Aorta (tissue), 5 donors: ENCODE data around the gene CPED1. TPM values are rescaled to one million over a fixed set of nuclear protein-coding genes. Genes with fewer than 3 reads are reported as not detected.
"Not testable (repeated sequence)": the region's sequence is repeated elsewhere in the genome, so short reads cannot be mapped to it uniquely, and the experiment has no call there.

Experiments used
- ATAC-seq: fragments of 200-7000 bp; cut with Tn5 transposase; one replicate; pipeline ENCODE4 v1.9.1; 2022; ENCODE audit warnings: moderate library complexity; ENCODE audit not compliant: low FRiP score
- DNase-seq, 2 donors: peaks; one replicate each; pipeline ENCODE4 v3.0.0-alpha.2; 2020
- H3K27ac ChIP-seq, 2 donors: one replicate each; pipeline ENCODE4 v1.5.1; 2013; ENCODE audit warnings: low read length in 2 of 2, mild to moderate bottlenecking in 2 of 2, moderate library complexity in 2 of 2, control low read depth in 1 of 2, inconsistent platforms in 1 of 2, low read depth in 1 of 2
- H3K27me3 ChIP-seq, 2 donors: one replicate each; pipeline ENCODE4 v1.6.1; 2013; ENCODE audit warnings: control low read depth in 1 of 2, low read length in 1 of 2, mild to moderate bottlenecking in 1 of 2, moderate library complexity in 1 of 2; ENCODE audit not compliant: insufficient read depth in 2 of 2, control insufficient read depth in 1 of 2
- H3K36me3 ChIP-seq, 2 donors: one replicate each; pipeline ENCODE4 v1.6.1; 2013; ENCODE audit warnings: control low read depth in 1 of 2, low read length in 1 of 2, mild to moderate bottlenecking in 1 of 2; ENCODE audit not compliant: insufficient read depth in 2 of 2, control insufficient read depth in 1 of 2
- H3K4me1 ChIP-seq, 2 donors: one replicate each; pipeline ENCODE4 v1.6.1; 2013; ENCODE audit warnings: low read length in 2 of 2, control low read depth in 1 of 2, mild to moderate bottlenecking in 1 of 2, moderate library complexity in 1 of 2; ENCODE audit not compliant: insufficient read depth in 2 of 2, control insufficient read depth in 1 of 2
- H3K4me3 ChIP-seq, 2 donors: one replicate each; pipeline ENCODE4 v1.5.1; 2013; ENCODE audit warnings: low read length in 2 of 2, control low read depth in 1 of 2, mild to moderate bottlenecking in 1 of 2
- H3K9me3 ChIP-seq: one replicate; pipeline ENCODE4 v1.6.1; 2013; ENCODE audit warnings: mild to moderate bottlenecking, low read length; ENCODE audit not compliant: control insufficient read depth
- WGBS, 2 donors: extraction: QIAGEN DNeasy Blood & Tissue Kit; methylation state at CpG; one replicate each; pipeline ENCODE4 v1.1.7; 2013; 5-methylcytosine and 5-hydroxymethylcytosine counted together
- intact Hi-C, 2 donors: fragments of 100-400 bp; cut with DNase I; formaldehyde crosslinking; loops; one replicate each; pipeline versions ENCODE4 v1.14.2 to v1.15.0; 2022
- polyA plus RNA-seq, 2 donors: library from polyadenylated mRNA; stranded (reverse); fragments of 200-250 nt; gene quantifications; one replicate each; pipeline ENCODE4 v1.2.3, GENCODE V29; 2013
- total RNA-seq, 2 donors: library from RNA; stranded (reverse); fragmentation: NEBNext Ultra II Directional; extraction: Animal tissue kit (Norgen Biotek cat#: 25700); gene quantifications; one replicate each; pipeline ENCODE4 v1.2.1, GENCODE V29; 2021
- donor health status: healthy with polysubstance abuse.
- donor health status: Bipolar disorder and iron deficiency.
- donor health status: DM: no; HTN: no; CAD: no.
- donor health status: DM: no; HTN: no; CAD: no.
- donor health status: DM: yes; HTN: yes; CAD: no.

CPED1 gene
- total and polyA plus RNA-seq, 4 donors: 35.3 to 201 (median 79.0) TPM

- Histone ChIP-seq H3K27ac (no peak overlapping the region), H3K9me3 (no peaks in the 10 kb centered on the region), H3K27me3 (no peaks in the 10 kb centered on the region), H3K36me3 (no peaks in the 10 kb centered on the region), H3K4me3 (no peak overlapping the region), H3K4me1 (peaks cover 4 to 5% of the 10 kb centered on the region in 2 donors)
- intact Hi-C loops: no loop called here
- WGBS, 2 donors: 63 to 82% methylated on average over 5 of the region's 5 CpGs
- ATAC-seq (no peak), DNase-seq (no peak)
Observed at GRCh38 chr7:121175826-121176225, 187.3 kb downstream of the CPED1 start.

GRCh38 chr7:121178452-121178851 is 189.9 kb downstream of the CPED1 start:
- no peak for ATAC-seq
- intact Hi-C loops: no loop called here
- Histone ChIP-seq H3K4me3 (no peak overlapping the region), H3K27ac (no peak overlapping the region), H3K4me1 (peaks cover 5 to 6% of the 10 kb centered on the region in 2 donors), H3K36me3 (no peaks in the 10 kb centered on the region), H3K9me3 (no peaks in the 10 kb centered on the region), H3K27me3 (no peaks in the 10 kb centered on the region)
- DNase-seq: no peak
- WGBS, 2 donors: 91 to 93% methylated on average over 3 of the region's 3 CpGs

DNA sequence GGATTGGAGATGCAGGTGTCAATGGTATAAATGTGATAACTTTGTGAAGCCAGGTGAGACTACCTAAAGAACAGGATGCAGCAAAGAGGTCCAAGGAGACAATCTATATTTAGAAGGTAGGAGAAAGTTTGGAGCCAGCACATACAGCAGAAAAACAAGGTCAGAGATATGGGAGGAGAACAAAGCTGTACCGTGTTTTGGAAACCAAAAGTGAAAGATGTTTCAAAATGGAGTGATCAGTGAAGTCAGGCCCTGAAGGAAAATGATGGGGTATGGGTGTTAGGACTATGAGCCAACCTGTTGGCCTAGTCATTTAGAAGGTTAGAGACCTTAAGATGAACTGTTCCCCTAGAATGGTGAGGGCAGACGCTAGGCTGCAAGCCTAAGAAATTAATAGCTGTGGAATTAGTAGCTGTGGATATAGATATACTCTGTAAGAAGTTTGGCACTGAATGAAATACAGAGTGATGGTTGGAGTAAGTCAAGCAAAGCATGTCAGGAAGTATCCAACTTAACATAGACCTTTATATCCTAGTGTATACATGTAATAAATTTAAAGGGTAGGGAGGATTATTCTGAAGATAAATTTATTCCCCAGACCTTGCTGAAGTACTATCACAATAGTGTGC is 190.5 kb downstream of the CPED1 start:
- Histone ChIP-seq H3K9me3 (no peaks in the 10 kb centered on the region), H3K27me3 (no peaks in the 10 kb centered on the region), H3K4me1 (peaks cover 5 to 6% of the 10 kb centered on the region in 2 donors), H3K27ac (no peak overlapping the region), H3K36me3 (no peaks in the 10 kb centered on the region), H3K4me3 (no peak overlapping the region)
- DNase-seq: no peak
- WGBS, 2 donors: 57 to 72% methylated on average over 2 of the region's 2 CpGs
- intact Hi-C loops: no loop called here
- ATAC-seq: no peak

DNA sequence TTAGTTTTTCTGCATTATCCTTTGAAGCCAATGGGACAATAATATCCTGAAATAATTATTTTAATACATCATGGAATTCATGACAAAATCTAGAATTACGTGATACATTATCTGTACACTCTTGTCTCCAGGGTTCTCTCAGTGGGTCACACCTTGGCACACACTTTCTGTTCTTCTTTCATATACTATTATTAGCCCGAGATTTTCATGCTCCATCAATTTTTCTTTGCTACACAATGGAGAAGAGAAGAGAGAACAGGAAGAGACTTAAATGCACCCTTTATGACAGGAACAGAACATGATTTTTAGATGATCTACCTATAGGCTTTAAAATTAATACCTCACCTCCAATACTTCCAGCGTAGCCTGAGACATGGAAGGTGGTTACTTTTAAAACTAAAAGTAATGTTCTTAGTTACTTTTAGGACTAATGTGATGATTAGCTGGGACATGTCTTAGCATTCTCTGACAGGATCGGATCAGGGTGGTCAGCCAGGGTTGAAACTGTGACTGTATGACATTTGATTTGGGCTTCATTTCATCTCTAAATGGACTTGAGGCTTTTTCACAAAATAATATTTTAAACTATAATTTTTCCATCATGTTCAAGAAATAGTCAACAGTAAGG is 192.0 kb downstream of the CPED1 start:
- ATAC-seq: no peak
- intact Hi-C loops: no loop called here
- no peaks in the 10 kb centered on the region for H3K36me3 ChIP-seq
- H3K27me3 ChIP-seq: no peaks in the 10 kb centered on the region
- H3K4me1 ChIP-seq: peaks cover 2 to 6% of the 10 kb centered on the region in 2 donors
- 77% methylated on average over 4 of the region's 4 CpGs for WGBS, 2 donors
- no peak overlapping the region for H3K4me3 ChIP-seq
- no peak overlapping the region for H3K27ac ChIP-seq
- no peaks in the 10 kb centered on the region for H3K9me3 ChIP-seq
- no peak for DNase-seq

DNA sequence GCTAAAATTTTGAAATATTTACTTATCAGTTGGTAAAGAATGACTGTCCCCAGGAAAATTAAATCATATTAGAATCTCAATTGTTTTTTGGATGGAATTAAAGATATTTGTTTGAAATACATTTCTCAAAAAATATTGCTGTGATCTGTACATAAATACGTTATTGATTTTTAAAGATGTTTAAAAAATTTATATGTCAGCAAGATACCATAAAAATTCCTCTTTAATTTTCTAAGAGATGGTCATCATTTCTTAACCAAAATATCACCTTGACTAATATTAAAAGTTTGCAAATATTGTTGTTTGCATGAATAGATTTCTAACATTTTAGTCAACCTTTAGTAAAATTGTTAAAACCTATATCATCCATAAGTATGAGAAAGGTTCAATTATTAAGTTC is 192.8 kb downstream of the CPED1 start:
- DNase-seq (no peak), ATAC-seq (no peak)
- H3K36me3 ChIP-seq: no peaks in the 10 kb centered on the region
- H3K27me3 ChIP-seq: no peaks in the 10 kb centered on the region
- no peak overlapping the region for H3K4me3 ChIP-seq
- peaks cover 2 to 6% of the 10 kb centered on the region in 2 donors for H3K4me1 ChIP-seq
- intact Hi-C loops: no loop called here
- H3K9me3 ChIP-seq: no peaks in the 10 kb centered on the region
- H3K27ac ChIP-seq: no peak overlapping the region
- WGBS, 2 donors: 94 to 97% methylated on average over 1 of the region's 1 CpG

GRCh38 chr7:121182281-121182680 is 193.8 kb downstream of the CPED1 start:
- Histone ChIP-seq H3K4me3 (no peak overlapping the region), H3K36me3 (no peaks in the 10 kb centered on the region), H3K9me3 (no peaks in the 10 kb centered on the region), H3K27me3 (no peaks in the 10 kb centered on the region), H3K27ac (no peak overlapping the region), H3K4me1 (peaks cover 0 to 6% of the 10 kb centered on the region in 2 donors)
- intact Hi-C loops: no loop called here
- DNase-seq: no peak
- no peak for ATAC-seq

- peaks cover 0 to 6% of the 10 kb centered on the region in 2 donors for H3K4me1 ChIP-seq
- H3K9me3 ChIP-seq: no peaks in the 10 kb centered on the region
- H3K4me3 ChIP-seq: no peak overlapping the region
- H3K36me3 ChIP-seq: no peaks in the 10 kb centered on the region
- H3K27ac ChIP-seq: no peak overlapping the region
- H3K27me3 ChIP-seq: no peaks in the 10 kb centered on the region
- intact Hi-C loops: no loop called here
- no peak for DNase-seq
- ATAC-seq: no peak
Observed at GRCh38 chr7:121182902-121183301, 194.4 kb downstream of the CPED1 start.

DNA sequence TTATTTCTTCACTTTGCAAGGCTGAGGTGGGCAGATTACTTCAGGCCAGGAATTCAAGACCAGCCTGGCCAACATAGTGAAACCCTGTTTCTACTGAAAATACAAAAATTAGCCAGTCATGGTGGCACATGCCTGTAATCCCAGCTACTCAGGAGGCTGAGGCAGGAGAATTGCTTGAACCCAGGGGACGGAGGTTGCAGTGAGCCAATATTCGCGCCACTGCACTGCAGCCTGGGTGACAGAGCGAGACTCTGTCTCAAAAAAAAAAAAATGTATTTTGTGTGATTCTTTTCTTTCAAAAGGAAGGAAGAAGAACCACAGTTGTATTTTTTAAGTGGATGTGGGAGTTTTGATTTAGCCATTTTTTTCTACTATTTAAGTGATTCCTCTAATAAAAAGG is 195.4 kb downstream of the CPED1 start:
- intact Hi-C loops, H3K27me3 ChIP-seq, H3K27ac ChIP-seq, H3K4me3 ChIP-seq, H3K9me3 ChIP-seq, DNase-seq, H3K4me1 ChIP-seq, ATAC-seq, H3K36me3 ChIP-seq: not testable (repeated sequence)
- WGBS, 2 donors: 97 to 98% methylated on average over 4 of the region's 4 CpGs

DNA sequence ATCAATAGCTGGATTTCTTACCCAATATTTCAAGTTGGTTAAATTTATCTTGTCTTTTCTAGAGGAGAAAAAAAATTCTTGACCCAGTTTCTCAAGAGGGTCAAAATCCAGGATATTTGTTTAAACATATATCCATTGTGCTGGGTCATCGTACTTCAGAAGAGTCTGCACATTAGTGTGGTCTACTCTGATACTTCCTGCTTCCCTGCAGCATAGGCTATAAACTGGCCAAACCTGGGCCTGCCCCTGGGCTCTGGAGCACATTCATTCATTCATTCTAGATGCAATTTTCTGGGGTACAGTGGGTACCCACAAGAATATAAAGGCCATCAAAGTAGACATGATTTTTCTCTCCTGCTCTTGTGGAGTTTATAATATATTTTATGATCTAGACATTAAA is 198.2 kb downstream of the CPED1 start:
- ATAC-seq: no peak
- H3K27ac ChIP-seq: no peak overlapping the region
- no peak overlapping the region for H3K4me3 ChIP-seq
- WGBS, 2 donors: 94 to 96% methylated on average over 1 of the region's 1 CpG
- H3K36me3 ChIP-seq: no peaks in the 10 kb centered on the region
- intact Hi-C loops: no loop called here
- peaks cover 0 to 2% of the 10 kb centered on the region in 2 donors for H3K4me1 ChIP-seq
- no peaks in the 10 kb centered on the region for H3K27me3 ChIP-seq
- H3K9me3 ChIP-seq: no peaks in the 10 kb centered on the region
- no peak for DNase-seq
